ENCODE results near the gene USH1G. TPM values are rescaled to one million over a fixed set of nuclear protein-coding genes. Genes with fewer than 3 reads are reported as not detected.

Gene USH1G
- total RNA-seq, 1 donor from 2014 or later, result not detected

DNA sequence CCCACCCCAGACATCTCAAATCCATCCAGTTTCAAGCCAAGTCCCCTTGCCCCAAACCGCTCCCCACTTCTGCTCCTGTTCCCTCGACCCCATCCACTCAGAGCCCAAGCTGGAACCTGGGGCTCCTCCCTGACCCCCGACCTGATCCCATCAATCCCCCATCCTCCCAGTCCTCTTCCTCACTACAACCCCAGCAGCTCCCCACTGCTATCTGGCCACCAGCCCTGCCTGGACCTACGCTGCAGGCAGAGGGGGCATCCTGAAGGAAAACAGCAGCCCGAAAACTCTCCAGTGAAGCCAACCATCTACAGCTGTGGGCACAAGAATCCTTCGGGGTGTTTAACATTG lies 54.2 kb downstream of the USH1G start:
- TF ChIP-seq, protein P1, sequence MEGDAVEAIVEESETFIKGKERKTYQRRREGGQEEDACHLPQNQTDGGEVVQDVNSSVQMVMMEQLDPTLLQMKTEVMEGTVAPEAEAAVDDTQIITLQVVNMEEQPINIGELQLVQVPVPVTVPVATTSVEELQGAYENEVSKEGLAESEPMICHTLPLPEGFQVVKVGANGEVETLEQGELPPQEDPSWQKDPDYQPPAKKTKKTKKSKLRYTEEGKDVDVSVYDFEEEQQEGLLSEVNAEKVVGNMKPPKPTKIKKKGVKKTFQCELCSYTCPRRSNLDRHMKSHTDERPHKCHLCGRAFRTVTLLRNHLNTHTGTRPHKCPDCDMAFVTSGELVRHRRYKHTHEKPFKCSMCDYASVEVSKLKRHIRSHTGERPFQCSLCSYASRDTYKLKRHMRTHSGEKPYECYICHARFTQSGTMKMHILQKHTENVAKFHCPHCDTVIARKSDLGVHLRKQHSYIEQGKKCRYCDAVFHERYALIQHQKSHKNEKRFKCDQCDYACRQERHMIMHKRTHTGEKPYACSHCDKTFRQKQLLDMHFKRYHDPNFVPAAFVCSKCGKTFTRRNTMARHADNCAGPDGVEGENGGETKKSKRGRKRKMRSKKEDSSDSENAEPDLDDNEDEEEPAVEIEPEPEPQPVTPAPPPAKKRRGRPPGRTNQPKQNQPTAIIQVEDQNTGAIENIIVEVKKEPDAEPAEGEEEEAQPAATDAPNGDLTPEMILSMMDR (conservative IDR thresholded peaks at IDR 0.05; ENCODE audit: low read depth, low read length), result no peak
- no peak for DNase-seq (ENCODE audit: low read depth)
- no peak overlapping the region for H3K4me3 ChIP-seq (ENCODE audit: low read depth, low read length)

DNA sequence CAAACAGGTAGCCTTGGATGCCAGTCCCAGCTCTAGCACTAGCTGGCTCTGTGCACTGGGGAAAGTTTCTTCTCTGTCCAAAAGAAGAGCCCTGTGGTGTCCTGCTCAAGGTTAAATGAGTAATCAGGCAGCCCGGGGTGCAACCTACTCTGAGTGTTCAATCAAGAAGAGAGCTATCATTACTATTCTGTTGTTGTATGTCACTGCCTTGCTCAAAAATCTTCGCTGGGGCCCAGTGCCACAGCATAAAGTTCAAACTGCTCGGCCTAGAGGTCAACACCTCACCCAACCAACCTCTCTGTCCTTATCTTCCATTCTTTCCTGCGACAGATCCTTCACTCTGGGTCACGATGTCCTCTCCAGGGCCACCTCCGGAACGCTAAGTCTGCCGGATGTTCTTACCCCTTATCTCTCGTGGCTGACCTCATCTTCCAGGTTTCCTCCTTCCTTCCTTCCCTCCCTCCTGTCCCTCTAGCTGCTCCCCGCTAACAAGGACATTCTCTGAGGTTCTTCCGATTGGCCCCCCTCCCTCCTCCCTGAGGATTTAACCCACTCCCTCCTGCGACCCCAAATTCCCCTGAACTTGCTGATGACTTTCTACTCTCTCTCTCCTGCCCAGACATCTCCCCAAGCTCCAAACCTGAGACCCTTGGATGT lies 54.7 kb downstream of the USH1G start:
- DNase-seq (ENCODE audit: low read depth), result no peak

DNA sequence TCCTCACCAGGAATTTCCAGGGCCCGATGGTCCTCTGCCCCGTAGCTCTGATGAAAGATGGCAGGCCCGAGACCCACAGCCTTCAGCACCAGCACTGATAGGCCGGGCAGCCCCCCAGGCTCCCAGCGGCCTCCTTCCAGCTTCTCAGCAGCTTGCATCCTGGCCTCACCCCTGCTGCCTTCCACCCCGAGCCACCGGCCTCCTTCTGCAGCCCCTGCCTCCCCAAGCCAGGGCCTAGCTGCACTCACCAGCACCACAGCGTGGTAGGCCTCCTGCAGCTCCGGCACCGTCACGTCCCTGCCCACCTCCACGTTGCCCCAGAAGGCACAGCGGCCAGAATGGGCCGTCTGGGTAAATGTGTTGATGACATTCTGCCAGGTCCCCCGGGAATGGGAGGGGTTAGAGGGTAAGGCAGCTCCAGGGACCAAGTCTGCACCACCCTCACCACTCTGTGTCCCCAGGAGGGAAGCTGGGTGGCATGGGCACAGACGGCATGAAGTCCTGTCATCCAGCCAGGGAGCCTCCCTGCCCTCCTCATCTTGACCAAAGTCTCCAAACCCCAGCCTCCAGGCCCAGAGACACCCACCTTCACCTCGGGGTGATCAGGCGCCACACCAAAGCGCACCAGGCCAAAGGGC lies 56.7 kb downstream of the USH1G start:
- DNase-seq (ENCODE audit: low read depth), result no peak
- TF ChIP-seq, protein P1 (conservative IDR thresholded peaks at IDR 0.05; ENCODE audit: low read depth, low read length), result no peak
- H3K4me3 ChIP-seq (ENCODE audit: low read depth, low read length), result no peak overlapping the region

More for the DNA sequence above, 54.7 kb downstream of the USH1G start:
- H3K4me3 ChIP-seq (ENCODE audit: low read depth, low read length), result no peak overlapping the region
- TF ChIP-seq, protein P1 (conservative IDR thresholded peaks at IDR 0.05; ENCODE audit: low read depth, low read length), result no peak

Other genes with a start within 250 kb of the USH1G start
- not detected in 2 replicates for gene CD300LF, start 210.3 kb downstream of the USH1G start, total RNA-seq
- gene RAB37, start 186.0 kb downstream of the USH1G start, total RNA-seq, result 0.14 TPM in 1 of 2 replicates, not detected in the other
- 45.1 and 64.6 TPM in 2 replicates for gene NHERF1, start 174.6 kb downstream of the USH1G start, total RNA-seq
- 18.2 and 24.5 TPM in 2 replicates for gene NAT9, start 146.9 kb downstream of the USH1G start, total RNA-seq
- not detected in 2 replicates for gene GRIN2C, start 63.4 kb downstream of the USH1G start, total RNA-seq
- gene FDXR, start 50.3 kb downstream of the USH1G start, total RNA-seq, result 21.9 and 31.5 TPM in 2 replicates
- not detected in 2 replicates for gene FADS6, start 29.6 kb downstream of the USH1G start, total RNA-seq
- not detected in 2 replicates for gene OTOP2, start 1.0 kb upstream of the USH1G start, total RNA-seq
- not detected in 2 replicates for gene OTOP3, start 12.6 kb upstream of the USH1G start, total RNA-seq
- 9.0 and 19.1 TPM in 2 replicates for gene HID1, start 49.5 kb upstream of the USH1G start, total RNA-seq
- 38.9 and 64.4 TPM in 2 replicates for gene CDR2L, start 64.4 kb upstream of the USH1G start, total RNA-seq
- gene MRPL58, start 89.4 kb upstream of the USH1G start, total RNA-seq, result 52.2 and 113 TPM in 2 replicates
- gene ATP5PD, start 123.7 kb upstream of the USH1G start, total RNA-seq, result 232 and 360 TPM in 2 replicates
- 15.8 and 19.2 TPM in 2 replicates for gene KCTD2, start 124.0 kb upstream of the USH1G start, total RNA-seq
- 15.1 and 15.9 TPM in 2 replicates for gene SLC16A5, start 164.7 kb upstream of the USH1G start, total RNA-seq
- 8.5 and 12.3 TPM in 2 replicates for gene ARMC7, start 186.7 kb upstream of the USH1G start, total RNA-seq
- gene NT5C, start 208.5 kb upstream of the USH1G start, total RNA-seq, result 139 and 140 TPM in 2 replicates
- gene JPT1, start 231.3 kb upstream of the USH1G start, total RNA-seq, result 539 and 692 TPM in 2 replicates